Duodenal mucosa (tissue), 2 donors: ENCODE data around the gene SLC9A9.

Experiments
- H3K27ac ChIP-seq: one replicate; pipeline ENCODE4 v1.7.0; 2013; ENCODE audit warnings: low read depth, low read length
- H3K27me3 ChIP-seq, 2 donors: one replicate each; pipeline ENCODE4 v1.7.0; 2013; ENCODE audit warnings: low read length in 2 of 2, control low read depth in 1 of 2; ENCODE audit not compliant: insufficient read depth in 2 of 2, control insufficient read depth in 1 of 2
- H3K36me3 ChIP-seq, 2 donors: one replicate each; pipeline ENCODE4 v1.7.0; 2013; ENCODE audit warnings: low read length in 2 of 2, control low read depth in 1 of 2; ENCODE audit not compliant: insufficient read depth in 2 of 2, control insufficient read depth in 1 of 2
- H3K4me1 ChIP-seq, 2 donors: one replicate each; pipeline ENCODE4 v1.7.0; 2013; ENCODE audit warnings: low read length in 2 of 2, control low read depth in 1 of 2; ENCODE audit not compliant: insufficient read depth in 2 of 2, control insufficient read depth in 1 of 2
- H3K4me3 ChIP-seq, 2 donors: one replicate each; pipeline ENCODE4 v1.7.0; 2013; ENCODE audit warnings: low read length in 2 of 2, low read depth in 1 of 2
- H3K9ac ChIP-seq, 2 donors: one replicate each; pipeline ENCODE4 v1.7.0; 2013; ENCODE audit warnings: low read length in 2 of 2, low read depth in 1 of 2
- H3K9me3 ChIP-seq, 2 donors: one replicate each; pipeline ENCODE4 v1.7.0; 2013; ENCODE audit warnings: low read length in 2 of 2, control low read depth in 1 of 2; ENCODE audit not compliant: control insufficient read depth in 1 of 2

Gene SLC9A9

GRCh38 chr3:143562789-143563188, 285.5 kb downstream of the SLC9A9 start:
- Histone ChIP-seq H3K27ac (no peak overlapping the region), H3K27me3 (no peaks in the 10 kb centered on the region), H3K9me3 (peaks cover 6 to 14% of the 10 kb centered on the region in 2 donors)

GRCh38 chr3:143559296-143559695, 289.0 kb downstream of the SLC9A9 start:
- peaks cover 6 to 14% of the 10 kb centered on the region in 2 donors for H3K9me3 ChIP-seq
- no peaks in the 10 kb centered on the region for H3K4me1 ChIP-seq
- H3K27me3 ChIP-seq: no peaks in the 10 kb centered on the region
- H3K9ac ChIP-seq: no peak overlapping the region
- no peak overlapping the region for H3K4me3 ChIP-seq
- H3K36me3 ChIP-seq: peaks cover 0 to 3% of the 10 kb centered on the region in 2 donors
- H3K27ac ChIP-seq: no peak overlapping the region

More at GRCh38 chr3:143562789-143563188, 285.5 kb downstream of the SLC9A9 start:
- H3K4me3 ChIP-seq: no peak overlapping the region
- no peak overlapping the region for H3K9ac ChIP-seq
- peaks cover 0 to 3% of the 10 kb centered on the region in 2 donors for H3K36me3 ChIP-seq
- peaks cover 0 to 5% of the 10 kb centered on the region in 2 donors for H3K4me1 ChIP-seq

GRCh38 chr3:143552851-143553250, 295.4 kb downstream of the SLC9A9 start:
- Histone ChIP-seq H3K36me3 (no peaks in the 10 kb centered on the region), H3K27me3 (no peaks in the 10 kb centered on the region), H3K4me3 (no peak overlapping the region), H3K9me3 (peaks cover 0 to 1% of the 10 kb centered on the region in 2 donors), H3K4me1 (no peaks in the 10 kb centered on the region), H3K9ac (no peak overlapping the region), H3K27ac (no peak overlapping the region)

- Histone ChIP-seq H3K36me3 (no peaks in the 10 kb centered on the region), H3K4me1 (no peaks in the 10 kb centered on the region), H3K9me3 (no peaks in the 10 kb centered on the region), H3K27ac (no peak overlapping the region), H3K27me3 (no peaks in the 10 kb centered on the region), H3K4me3 (no peak overlapping the region), H3K9ac (no peak overlapping the region)
These were observed 296.5 kb downstream of the SLC9A9 start for GRCh38 chr3:143551761-143552160.

- no peaks in the 10 kb centered on the region for H3K4me1 ChIP-seq
- no peaks in the 10 kb centered on the region for H3K36me3 ChIP-seq
- H3K9me3 ChIP-seq: no peaks in the 10 kb centered on the region
- H3K4me3 ChIP-seq: no peak overlapping the region
- H3K27ac ChIP-seq: no peak overlapping the region
- no peak overlapping the region for H3K9ac ChIP-seq
- no peaks in the 10 kb centered on the region for H3K27me3 ChIP-seq
These were observed 299.3 kb downstream of the SLC9A9 start for GRCh38 chr3:143548861-143549497.

GRCh38 chr3:143548393-143548792, 299.9 kb downstream of the SLC9A9 start:
- Histone ChIP-seq H3K27ac (no peak overlapping the region), H3K4me3 (no peak overlapping the region), H3K27me3 (no peaks in the 10 kb centered on the region), H3K9me3 (no peaks in the 10 kb centered on the region), H3K4me1 (no peaks in the 10 kb centered on the region), H3K9ac (no peak overlapping the region), H3K36me3 (no peaks in the 10 kb centered on the region)

- Histone ChIP-seq H3K4me3 (no peak overlapping the region), H3K9ac (no peak overlapping the region), H3K9me3 (no peaks in the 10 kb centered on the region), H3K36me3 (no peaks in the 10 kb centered on the region), H3K27me3 (no peaks in the 10 kb centered on the region), H3K4me1 (peaks cover 10 to 22% of the 10 kb centered on the region in 2 donors), H3K27ac (no peak overlapping the region)
These were observed 309.7 kb downstream of the SLC9A9 start for GRCh38 chr3:143538577-143538981.

GRCh38 chr3:143538061-143538460, 310.2 kb downstream of the SLC9A9 start:
- H3K27ac ChIP-seq: no peak overlapping the region

GRCh38 chr3:143536817-143537535, 311.3 kb downstream of the SLC9A9 start:
- Histone ChIP-seq H3K36me3 (no peaks in the 10 kb centered on the region), H3K27me3 (no peaks in the 10 kb centered on the region), H3K4me3 (no peak overlapping the region), H3K4me1 (peaks cover 10 to 22% of the 10 kb centered on the region in 2 donors), H3K9me3 (no peaks in the 10 kb centered on the region), H3K27ac (no peak overlapping the region), H3K9ac (no peak overlapping the region)

More at GRCh38 chr3:143538061-143538460, 310.2 kb downstream of the SLC9A9 start:
- no peak overlapping the region for H3K4me3 ChIP-seq
- no peaks in the 10 kb centered on the region for H3K27me3 ChIP-seq
- H3K36me3 ChIP-seq: no peaks in the 10 kb centered on the region
- no peak overlapping the region for H3K9ac ChIP-seq
- H3K4me1 ChIP-seq: peaks cover 10 to 22% of the 10 kb centered on the region in 2 donors
- H3K9me3 ChIP-seq: no peaks in the 10 kb centered on the region

- Histone ChIP-seq H3K4me3 (peak overlapping the region; percentile 26 to 46), H3K27me3 (no peaks in the 10 kb centered on the region), H3K36me3 (no peaks in the 10 kb centered on the region), H3K9me3 (no peaks in the 10 kb centered on the region), H3K9ac (no peak overlapping the region), H3K27ac (no peak overlapping the region), H3K4me1 (peaks cover 10 to 22% of the 10 kb centered on the region in 2 donors)
These were observed 312.1 kb downstream of the SLC9A9 start for GRCh38 chr3:143535994-143536784.
